SK-N-SH (cell line): ENCODE results near the gene GJC3.

Experiments used
- CTCF ChIP-seq: fragments of 200-600 bp; sonication (generic); IDR thresholded peaks from 2 replicates; pipeline ENCODE4 v1.6.1; 2017; ENCODE audit warnings: antibody characterized with exemption, mild to moderate bottlenecking, moderate library complexity
- EP300 ChIP-seq, 2 experiments: IDR thresholded peaks; 2 replicates each; pipeline versions ENCODE4 v1.4.0 to v1.6.1; 2012; ENCODE audit warnings: borderline replicate concordance in 1 of 2, low read depth in 1 of 2, low read length in 1 of 2
- EZH2phosphoT487 ChIP-seq: fragments of 200-600 bp; sonication (generic); IDR thresholded peaks from 2 replicates; pipeline ENCODE4 v1.6.1; 2017; ENCODE audit warnings: low read depth, mixed run types, mild to moderate bottlenecking, antibody characterized with exemption, moderate library complexity, borderline replicate concordance
- GATA2 ChIP-seq: sonication (generic); formaldehyde crosslinking; IDR thresholded peaks from 2 replicates; pipeline ENCODE4 v1.5.0; 2020; ENCODE audit warnings: mild to moderate bottlenecking, missing genetic modification reagents

- no peak for TF ChIP-seq EZH2phosphoT487
- no peak for TF ChIP-seq EP300 (IDR thresholded peaks at IDR 0.05; ENCODE audit: borderline replicate concordance in 1 of 2, low read depth in 1 of 2, low read length in 1 of 2)
- no peak for TF ChIP-seq CTCF
- no peak for TF ChIP-seq GATA2 (CRISPR knock-in tag)
Observed at GRCh38 chr7:99899830-99900519, 29.4 kb downstream of the GJC3 start.
